ENCODE measurements around the gene NFIC.

NFIC gene

DNA sequence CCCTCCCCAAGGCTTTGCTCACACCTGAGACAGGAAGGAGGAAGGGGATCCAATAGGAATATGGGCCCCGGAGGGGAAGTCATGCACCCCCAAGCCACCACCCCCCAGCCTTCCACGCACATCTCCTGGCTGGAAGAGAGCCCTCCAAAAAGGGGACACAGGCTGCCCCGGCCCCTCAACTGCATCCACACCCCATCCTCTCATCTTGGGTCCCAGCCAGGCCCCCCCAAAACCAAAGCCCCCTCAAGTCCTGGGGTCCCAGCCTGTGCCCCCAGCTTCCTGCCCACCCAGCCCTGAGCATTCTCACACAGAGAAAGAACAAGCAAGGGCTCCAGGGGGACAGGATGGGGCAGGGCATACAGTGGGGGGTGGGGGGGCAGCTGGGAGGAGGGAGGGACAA, 101.8 kb downstream of the NFIC start:
- DNase-seq (ENCODE audit: low read depth): no peak

DNA sequence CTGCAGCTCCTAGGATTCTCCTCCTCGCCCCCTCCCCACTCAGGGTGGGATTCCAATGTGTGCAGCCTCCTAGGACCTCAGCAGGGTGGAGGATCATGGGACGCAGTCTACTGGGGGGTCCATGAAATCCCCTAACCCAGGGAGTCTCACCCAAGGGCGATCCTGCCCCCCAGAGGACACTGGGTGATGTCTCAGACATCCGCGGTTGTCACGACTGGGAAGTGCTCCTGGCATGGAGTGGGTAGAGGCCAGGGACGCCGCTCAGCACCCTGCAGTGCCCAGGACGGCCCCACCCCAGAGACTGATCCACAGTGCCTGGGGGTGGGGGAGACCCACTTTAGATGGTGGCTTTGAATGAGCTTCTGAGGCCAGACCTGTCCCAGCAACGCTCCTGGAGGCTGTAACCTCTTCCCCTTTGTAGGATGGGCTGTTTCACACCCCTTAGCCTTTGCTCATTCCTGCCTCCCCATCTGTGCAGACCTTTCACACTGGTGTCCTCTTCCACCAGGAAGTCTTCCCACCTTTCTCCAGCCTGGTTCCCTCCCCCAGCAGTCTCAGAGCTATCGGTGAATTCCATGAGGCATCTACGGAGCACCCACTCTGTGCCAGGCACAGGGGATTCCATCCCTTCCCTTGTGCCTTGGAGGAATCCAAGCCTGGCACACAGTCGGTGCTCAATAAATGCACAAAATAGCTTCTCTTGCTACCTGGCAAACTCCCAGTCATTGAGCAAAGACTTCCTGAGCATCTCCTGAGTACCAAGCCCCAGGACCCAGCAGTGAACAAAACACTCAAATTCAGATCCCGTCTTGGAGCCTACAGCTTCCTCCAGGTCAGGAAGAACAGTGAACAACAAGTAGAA, 103.5 kb downstream of the NFIC start:
- DNase-seq (ENCODE audit: low read depth): no peak

DNA sequence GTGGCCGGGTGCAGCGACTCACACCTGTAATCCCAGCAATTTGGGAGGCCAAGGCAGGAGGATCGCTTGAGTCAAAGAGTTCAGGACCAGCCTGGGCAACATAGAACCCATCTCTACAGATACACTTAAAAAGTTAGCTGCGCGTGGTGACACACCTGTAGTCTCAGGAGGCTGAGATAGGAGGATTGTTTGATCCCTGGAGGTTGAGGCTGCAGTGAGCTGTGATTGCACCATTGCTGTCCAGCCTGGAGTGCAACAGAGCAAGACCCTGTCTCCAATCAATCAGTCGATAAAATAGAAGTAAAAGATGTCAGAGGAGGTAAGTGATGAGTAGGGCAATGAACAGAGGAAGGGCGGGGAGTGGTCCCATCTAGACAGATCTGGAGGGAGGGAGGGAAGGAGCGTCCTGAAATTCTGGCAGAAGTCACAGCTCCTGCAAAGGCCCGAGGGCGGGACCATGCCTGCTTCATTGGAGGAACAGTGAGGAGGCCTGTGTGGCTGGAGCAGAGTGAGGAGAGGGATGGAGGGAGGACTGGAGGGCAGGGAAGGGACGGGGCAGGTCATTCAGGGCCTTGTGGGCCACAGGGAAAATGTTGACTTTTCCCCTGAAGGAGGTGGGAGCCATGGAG, 104.2 kb downstream of the NFIC start:
- no peak for DNase-seq (ENCODE audit: low read depth)

DNA sequence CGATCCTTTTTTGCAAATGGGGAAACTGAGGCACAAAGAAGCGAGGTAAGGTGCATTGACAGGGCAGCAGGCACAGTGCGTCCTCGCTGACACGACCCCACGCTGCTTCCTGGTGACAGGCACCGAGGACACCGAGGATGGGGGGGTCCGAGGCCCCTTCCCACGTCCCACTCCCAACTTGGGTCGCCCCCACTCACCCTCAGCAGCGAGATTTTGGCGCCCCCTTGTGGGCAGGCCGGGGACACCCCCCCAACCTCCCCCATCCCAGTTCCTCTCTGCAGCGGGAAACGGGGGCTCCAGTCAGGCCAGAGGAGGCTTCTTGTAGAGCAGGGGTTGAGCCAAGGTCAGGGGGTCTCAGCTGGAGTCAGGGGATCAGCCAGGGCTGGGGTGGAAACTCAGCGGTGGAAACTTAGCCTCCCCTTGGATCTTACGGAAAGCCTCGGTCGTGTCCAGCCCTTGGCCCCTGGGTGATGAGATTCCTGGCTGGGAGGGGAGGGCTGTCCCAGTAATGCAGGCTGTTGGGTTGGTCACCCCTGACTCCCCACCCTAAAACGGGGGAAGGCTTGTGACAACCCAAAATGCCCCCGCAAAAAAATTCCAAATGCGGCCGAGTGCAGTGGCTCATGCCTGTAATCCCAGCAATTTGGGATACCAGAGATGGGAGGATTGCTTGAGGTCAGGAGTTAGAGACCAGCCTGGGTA, 105.7 kb downstream of the NFIC start:
- no peak for DNase-seq (ENCODE audit: low read depth)

DNA sequence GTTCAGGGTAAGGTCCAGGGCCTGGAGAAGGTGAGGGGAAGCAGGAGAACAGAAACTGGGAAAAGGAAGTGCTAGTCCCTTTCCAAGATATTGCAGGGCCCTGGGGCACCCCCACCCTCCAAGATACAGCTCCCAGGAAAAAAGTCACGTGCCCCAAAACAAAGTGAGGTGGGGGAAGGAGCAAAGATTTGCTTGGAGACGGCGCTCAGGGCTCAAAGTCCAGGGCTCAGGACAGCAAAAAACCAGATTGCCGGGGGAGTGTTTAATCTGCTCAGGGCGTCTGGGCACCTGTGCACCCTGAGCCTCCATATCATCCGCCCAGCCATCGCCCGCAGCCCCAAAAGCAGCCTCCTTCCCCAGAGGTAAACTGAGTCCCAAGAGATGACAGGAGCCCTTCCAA, 107.6 kb downstream of the NFIC start:
- DNase-seq (ENCODE audit: low read depth): no peak

DNA sequence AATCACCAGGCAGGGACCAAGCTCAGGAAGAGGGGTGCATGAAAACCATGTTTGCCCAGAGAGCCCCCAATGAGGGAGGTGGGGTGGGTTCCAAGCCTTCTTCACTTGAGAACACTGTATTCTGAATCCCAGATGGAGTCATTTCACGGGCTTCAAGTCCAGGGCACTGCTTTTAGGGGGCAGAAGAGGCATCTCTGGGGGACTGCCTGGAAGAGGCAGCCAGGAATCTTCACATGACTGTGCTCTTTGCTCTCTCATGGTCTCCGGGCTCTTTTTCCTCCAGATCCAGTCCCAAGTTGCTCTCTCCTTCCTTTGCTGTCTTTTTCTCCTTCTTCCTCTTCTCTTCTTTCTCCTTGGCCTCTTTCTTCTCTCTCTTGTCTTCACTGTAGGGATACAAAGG, 108.2 kb downstream of the NFIC start:
- no peak for DNase-seq (ENCODE audit: low read depth)

DNA sequence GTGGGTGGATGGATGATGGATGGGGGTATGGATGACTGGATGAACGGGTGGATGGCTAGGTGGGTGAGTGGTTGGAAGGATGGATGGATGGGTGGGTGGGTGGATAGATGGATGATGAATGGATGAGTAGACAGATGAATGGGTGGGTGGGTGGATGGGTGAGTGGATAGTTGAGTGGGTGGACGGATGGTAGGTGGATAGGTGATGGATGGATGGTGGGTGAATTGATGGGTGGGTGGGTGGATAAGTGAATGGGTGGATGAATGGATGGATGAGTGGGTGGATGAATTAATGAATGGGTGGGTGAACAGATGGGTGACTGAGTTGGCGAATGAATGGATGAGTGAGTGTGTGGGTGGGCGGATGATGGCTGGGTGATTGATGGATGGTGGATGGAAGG, 109.1 kb downstream of the NFIC start:
- DNase-seq (ENCODE audit: low read depth): no peak

DNA sequence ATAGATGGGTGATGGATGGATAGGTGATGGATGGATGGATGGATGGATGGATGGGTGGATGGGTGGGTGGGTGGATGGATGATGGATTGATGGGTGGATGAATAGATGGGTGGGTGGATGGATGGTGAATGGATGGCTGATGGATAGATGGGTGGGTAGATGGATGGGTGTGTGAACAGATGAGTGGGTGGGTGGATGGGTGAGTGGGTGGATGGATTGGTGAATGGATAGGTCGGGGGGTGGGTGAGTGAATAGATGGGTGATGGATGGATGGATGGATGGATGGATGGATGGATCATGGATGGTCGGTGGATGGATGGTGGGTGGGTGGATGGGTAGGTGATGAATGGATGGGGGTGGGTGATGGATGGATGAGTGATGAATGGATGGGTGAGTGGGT, 110.4 kb downstream of the NFIC start:
- no peak for DNase-seq (ENCODE audit: low read depth)

DNA sequence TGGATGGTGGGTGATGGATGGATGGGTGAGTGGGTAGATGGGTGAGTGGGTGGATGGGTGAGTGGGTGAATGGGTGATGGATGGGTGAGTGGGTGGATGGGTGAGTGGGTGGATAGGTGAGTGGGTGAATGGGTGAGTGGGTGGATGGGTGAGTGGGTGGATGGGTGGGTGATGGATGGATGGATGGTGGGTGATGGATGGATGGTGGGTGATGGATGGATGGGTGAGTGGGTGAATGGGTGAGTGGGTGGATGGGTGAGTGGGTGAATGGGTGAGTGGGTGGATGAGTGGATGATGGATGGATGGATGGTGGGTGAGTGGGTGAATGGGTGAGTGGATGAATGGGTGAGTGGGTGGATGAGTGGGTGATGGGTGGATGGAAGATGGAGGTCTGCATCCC, 111.1 kb downstream of the NFIC start:
- no peak for DNase-seq (ENCODE audit: low read depth)

DNA sequence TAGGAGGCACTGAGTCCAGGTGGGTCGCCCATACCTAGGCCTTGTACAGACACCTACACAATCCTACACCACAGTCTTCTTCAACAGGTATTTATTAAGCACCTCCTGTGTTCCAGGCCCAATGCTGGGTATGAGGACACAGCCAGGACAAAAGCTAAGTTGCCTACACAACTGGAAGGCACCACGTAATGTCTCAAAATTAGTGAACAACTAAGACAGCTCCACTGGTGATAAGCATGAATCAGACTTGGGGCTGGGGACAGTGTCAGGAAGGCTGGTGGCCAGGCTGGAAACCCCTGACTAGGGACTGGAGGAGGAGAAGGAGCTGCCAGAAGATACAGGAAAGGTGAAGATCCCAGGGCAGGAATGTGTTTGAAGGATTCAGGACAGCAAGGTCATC, 111.6 kb downstream of the NFIC start:
- DNase-seq (ENCODE audit: low read depth): no peak

DNA sequence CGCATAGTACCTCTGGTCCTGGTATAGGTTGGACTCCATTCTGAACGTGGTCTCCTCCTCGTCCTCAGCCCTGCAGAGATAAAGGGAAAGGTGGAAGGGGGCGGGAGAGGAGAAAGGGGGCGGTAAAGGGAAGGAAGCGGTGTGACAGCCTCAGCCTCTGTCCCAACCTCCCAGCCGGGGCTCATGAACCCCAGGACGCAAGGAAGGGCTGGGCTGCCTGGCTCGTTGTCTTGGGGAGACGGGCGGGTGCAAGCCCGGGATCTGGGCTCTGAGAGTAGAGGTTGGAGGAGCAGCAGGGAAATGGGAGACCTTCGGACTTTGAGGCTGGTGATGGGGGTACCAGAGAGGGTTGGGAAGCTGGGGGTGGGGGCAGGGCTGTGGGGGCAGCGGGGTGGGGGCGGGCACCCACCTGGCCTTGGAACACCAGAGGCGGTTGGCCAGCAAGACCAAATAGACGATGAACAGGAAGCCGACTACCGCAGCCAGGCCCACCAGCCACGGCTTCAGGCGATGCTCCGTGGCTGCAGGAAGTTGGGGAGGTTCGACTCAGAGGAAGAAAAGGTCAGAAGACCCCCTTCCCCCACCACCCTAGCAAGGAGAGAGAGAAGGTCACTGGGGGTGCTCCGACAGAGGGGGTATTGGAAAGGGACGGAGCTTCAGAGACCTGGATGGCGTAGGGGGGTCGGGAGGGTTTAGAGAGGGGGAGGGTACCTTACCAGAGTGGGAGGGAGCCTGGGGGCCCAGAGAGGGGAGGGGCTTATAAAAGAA, 112.2 kb downstream of the NFIC start:
- DNase-seq (ENCODE audit: low read depth): no peak

DNA sequence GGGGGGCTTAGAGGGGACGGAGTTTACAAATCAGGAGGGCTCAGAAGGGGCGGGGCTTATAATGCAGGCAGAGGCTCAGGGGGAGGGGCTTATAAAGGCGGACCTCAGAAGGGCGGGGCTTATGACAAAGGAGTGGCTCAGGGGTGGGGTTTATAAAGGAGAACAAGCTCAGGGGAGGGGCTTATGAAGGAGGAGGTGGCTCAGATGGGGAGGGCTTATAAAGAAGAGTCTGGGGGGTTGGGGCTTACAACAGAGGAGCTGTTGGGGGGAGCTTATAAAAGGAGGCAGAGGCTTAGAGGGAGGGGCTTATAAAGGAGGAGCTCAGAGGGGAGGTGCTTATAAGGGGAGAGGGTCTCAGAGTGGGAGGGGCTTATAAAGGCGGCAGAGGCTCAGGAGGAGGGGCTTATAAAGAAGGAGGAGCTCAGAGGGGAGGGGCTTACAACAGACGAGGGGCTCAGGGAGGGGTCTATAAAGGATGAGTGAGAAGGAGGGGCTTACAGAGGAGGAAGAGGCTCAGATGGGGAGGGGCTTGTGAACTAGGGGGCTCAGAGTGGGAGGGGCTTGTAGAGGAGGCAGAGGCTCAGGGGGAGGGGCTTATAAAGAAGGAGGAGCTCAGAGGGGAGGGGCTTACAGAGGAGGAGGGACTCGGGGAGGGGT, 112.9 kb downstream of the NFIC start:
- no peak for DNase-seq (ENCODE audit: low read depth)

DNA sequence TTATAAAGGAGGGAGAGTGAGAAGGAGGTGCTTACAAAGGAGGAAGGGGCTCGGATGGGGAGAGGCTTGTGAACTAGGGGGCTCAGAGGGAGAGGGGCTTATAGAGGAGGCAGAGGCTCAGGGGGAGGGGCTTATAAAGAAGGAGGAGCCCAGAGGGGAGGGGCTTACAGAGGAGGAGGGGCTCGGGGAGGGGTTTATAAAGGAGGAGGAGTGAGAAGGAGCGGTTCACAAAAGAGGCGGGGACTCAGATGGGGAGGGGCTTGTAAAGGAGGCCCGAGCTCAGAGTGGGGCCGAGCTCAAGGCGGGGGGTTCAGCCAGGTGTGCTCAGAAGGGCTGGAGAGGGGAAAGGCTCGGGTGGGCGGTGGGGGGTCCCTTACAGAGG, 113.4 kb downstream of the NFIC start:
- no peak for DNase-seq (ENCODE audit: low read depth)

DNA sequence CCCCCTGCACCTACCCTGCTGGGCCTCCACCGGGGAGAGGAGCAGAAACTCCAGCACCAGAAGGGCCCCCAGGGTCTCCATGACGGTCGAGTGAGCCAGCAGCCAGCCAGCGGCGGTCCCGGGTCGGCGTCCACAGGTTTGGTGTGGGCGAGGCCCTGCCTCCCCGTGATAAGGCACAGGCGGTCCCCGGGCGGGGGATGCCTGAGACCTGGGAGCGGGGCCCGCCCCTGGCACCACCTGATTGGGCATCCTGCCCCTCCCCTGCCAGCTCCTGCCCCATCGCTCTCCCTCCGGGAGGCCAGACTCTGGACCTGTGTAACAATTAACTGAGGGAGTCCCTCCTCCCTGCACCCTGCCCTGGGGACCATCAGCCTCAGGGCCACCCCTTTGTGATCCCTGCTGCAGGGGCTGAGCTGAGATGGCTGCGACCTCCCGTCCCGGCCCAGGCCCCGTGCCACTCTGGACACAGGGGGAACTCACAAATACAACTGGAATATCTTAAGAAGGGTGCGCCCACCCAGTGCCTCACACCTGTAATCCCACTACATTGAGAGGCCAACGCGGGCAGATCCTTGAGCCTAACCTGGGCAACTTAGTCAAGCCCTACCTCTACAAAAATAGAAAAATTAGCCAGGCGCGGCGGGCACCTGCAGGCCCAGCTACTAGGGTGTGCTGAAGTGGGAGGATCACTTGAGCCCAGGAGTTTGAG, 114.2 kb downstream of the NFIC start, which contains the start of gene SMIM24:
SMIM24 (minus strand) TSS at position 143 of the 709 bp plus-strand sequence; CDS start at position 81, 62 bp downstream.
- DNase-seq (ENCODE audit: low read depth): no peak

DNA sequence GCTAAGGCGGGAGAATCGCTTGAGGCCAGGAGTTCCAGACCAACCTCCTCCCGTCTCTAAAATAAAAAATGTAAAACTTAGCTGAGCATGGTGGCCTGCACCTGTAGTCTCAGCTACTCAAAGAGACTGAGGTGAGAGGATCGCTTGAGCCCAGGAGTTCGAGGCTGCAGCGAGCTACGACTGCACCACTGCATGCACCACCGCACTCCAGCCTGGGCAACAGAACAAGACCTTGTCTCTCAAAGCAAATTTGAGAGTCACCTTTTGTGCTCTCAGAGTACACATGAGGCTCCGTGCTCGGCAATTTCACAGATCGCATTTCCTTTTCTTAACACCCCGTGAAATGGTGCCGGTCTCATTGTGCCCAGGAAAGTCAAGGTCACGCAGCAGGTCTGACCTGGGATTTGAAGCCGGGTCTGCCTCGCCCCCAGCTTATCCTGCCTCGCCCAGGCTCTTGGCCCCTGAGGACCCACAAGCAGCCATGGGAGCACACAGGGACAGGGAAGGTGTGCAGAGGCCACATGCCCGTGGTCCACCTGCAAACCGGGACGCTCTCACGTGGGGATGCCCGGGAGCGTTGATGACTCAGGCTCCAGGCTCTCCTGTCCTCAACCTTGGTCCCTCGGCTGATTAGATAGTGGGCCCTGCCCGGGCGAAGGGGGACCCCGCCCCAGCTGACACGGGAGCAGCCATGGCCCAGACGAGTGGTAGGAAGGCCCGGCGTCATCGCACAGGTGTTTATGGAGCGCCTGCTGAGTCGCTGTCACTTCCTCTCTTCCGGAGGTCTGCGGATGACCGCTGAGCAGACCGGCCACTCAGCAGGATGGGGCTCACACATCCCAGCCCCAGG, 115.1 kb downstream of the NFIC start:
- DNase-seq (ENCODE audit: low read depth): no peak

DNA sequence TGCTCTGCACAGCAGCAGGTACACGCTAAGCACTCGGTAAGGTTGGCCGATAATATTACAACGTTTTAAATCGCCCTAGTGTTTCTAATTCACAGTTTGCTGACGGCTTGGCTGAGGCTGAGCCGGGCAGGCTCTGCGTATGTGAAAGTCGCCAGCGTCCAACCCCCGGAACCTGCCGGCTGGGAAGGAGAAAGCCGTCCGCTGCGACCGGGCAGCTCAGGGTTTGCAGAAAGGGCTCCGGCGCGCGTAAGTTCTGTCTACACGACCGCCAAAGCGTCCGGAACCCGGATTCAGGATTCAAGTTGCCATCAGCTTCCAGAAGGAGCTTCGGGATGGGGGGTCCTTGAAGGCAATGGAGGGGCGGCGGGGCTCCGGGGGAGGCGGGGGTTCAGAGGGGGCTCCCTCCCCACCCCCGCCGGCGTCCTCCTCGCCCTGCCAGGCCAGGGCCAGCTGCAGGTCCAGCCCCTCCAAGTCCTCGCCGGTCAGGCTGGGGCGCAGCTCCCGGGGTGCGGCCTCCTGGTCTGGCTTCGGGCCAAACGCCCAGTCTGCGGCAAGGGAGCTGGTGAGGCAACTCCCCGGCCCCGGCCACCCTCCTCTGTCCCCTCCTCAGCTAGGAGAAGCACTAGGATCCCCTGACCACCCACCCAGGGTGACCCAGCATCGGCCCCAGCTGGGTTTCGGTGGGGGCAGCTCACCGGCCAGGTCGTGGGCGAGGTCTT, 116.3 kb downstream of the NFIC start:
- no peak for DNase-seq (ENCODE audit: low read depth)

DNA sequence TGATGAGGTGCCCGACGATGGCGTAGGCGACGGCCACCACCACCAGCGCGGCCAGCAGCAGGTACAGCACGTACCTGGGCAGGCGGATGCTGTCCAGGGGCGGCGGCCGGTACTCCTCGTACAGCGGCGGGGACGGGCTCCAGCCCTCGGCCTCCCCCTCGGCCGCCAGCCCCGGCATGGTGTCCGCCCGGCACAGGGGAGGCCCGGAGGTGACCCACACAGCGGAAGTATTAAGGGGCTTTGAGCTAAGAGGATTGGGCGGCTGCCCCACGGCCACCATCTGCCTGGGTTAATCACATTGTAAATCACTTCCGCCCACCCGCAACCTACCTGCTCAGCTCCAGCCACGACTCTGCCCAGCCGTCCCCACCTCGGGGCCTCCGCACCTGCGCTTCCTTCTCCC, 116.8 kb downstream of the NFIC start, which contains the start of gene SMIM44:
SMIM44 (minus strand) TSS at position 216 of the 403 bp plus-strand sequence; CDS start at position 178, 38 bp downstream.
- no peak for DNase-seq (ENCODE audit: low read depth)

DNA sequence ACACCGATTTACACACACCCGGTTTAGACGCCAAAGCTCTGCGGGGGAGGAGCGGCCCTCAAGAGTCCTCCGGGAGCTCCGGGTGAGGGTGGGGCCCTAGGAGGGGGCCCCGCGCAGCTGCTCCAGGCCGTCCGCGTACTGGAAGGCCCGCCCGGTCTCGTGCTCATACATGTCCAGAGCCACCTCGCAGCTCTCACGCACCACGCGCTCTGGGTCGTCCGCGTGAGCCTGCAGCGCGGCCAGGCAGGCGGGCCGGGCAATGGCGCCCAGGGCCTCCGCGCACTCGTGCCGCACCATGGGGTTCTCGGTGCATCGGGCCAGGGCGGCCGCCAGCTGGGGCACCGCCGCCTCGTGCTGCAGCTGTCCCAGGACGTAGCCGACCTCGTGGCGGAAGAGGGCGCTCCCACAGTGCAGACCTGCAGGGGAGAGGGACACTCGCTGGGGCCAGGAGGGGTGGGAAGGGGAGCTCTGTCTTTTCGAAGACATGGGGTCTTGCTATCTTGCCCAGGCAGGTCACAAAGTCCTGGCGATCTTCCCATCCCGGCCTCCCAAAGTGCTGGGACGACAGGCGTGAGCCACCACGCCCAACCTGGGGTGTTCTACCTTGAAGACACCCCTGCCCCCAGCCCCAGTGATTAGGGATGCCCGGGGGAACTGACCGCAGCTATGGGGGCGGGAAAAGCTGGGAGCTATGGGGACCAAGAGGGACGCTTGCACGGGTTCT, 125.2 kb downstream of the NFIC start:
- no peak for DNase-seq (ENCODE audit: low read depth)
